Suppressor macrophage treated with lipopolysaccharide for 1 hour (primary cell): ENCODE measurements around the gene STYX.

Source experiments
- DNase-seq, 3 donors: peaks; one replicate each; pipeline ENCODE4 v3.0.0-alpha.2; 2020 to 2022

Gene STYX

GRCh38 chr14:52729925-52730708, at the start of gene STYX:
STYX (plus strand) TSS chr14:52730166; CDS start chr14:52730475, 309 bp downstream.
- peak; percentile 97 to 99 (median 99) for DNase-seq

GRCh38 chr14:52683985-52684520, 45.9 kb upstream of the STYX start:
- DNase-seq = no peak

GRCh38 chr14:52686176-52686575, 43.8 kb upstream of the STYX start:
- DNase-seq = no peak

GRCh38 chr14:52690983-52691760, 38.8 kb upstream of the STYX start:
- DNase-seq = no peak

- DNase-seq = peak; percentile 41 to 51 (median 50)
These were observed 37.6 kb upstream of the STYX start for GRCh38 chr14:52692248-52692962.

- DNase-seq = no peak
These were observed 36.9 kb upstream of the STYX start for GRCh38 chr14:52693036-52693435.

- peak in 1 of 3 donors; percentile 14 for DNase-seq
These were observed 36.4 kb upstream of the STYX start for GRCh38 chr14:52693532-52693931.

GRCh38 chr14:52694761-52695480, 35.0 kb upstream of the STYX start:
- peak; percentile 39 to 55 (median 44) for DNase-seq

GRCh38 chr14:52695481-52696091, 34.4 kb upstream of the STYX start, which contains the start of gene ERO1A:
ERO1A (minus strand) TSS chr14:52695558; CDS start chr14:52695481, 77 bp downstream.
- peak; percentile 92 to 97 (median 96) for DNase-seq

GRCh38 chr14:52700701-52701172, 29.2 kb upstream of the STYX start:
- DNase-seq = peak in 2 of 3 donors; percentile 35 to 46

GRCh38 chr14:52701223-52701622, 28.7 kb upstream of the STYX start:
- DNase-seq = peak; percentile 50 to 69 (median 55)

- peak; percentile 78 to 91 (median 87) for DNase-seq
These were observed 26.7 kb upstream of the STYX start for GRCh38 chr14:52703225-52703624.

- no peak for DNase-seq
These were observed 26.3 kb upstream of the STYX start for GRCh38 chr14:52703664-52704063.

- DNase-seq = peak in 1 of 3 donors; percentile 9
These were observed 23.7 kb upstream of the STYX start for GRCh38 chr14:52706286-52706685.

GRCh38 chr14:52706724-52707706, 23.0 kb upstream of the STYX start, which contains the start of gene PSMC6:
PSMC6 (plus strand) TSS chr14:52707200; CDS start chr14:52707220, 20 bp downstream.
- DNase-seq = peak; percentile 88 to 97 (median 95)

GRCh38 chr14:52711666-52712065, 18.3 kb upstream of the STYX start:
- no peak for DNase-seq

- peak; percentile 15 to 71 (median 66) for DNase-seq
These were observed 13.8 kb upstream of the STYX start for GRCh38 chr14:52716155-52716554.

- DNase-seq = no peak
These were observed 6.2 kb upstream of the STYX start for GRCh38 chr14:52723514-52724359.

GRCh38 chr14:52724360-52724644, 5.7 kb upstream of the STYX start:
- no peak for DNase-seq
